K562 (cell line): ENCODE results near the gene PRR19. TPM values are rescaled to one million over a fixed set of nuclear protein-coding genes. Genes with fewer than 3 reads are reported as not detected.

Experiments
- ATF7 ChIP-seq: fragments of 450-650 bp; IDR thresholded peaks from 2 replicates; pipeline ENCODE4 v1.7.1; 2014; ENCODE audit warnings: mild to moderate bottlenecking, moderate library complexity
- BRD4 ChIP-seq: fragments of 200-600 bp; sonication (generic); IDR thresholded peaks from 2 replicates; pipeline ENCODE4 v1.6.1; 2017; ENCODE audit warnings: inconsistent platforms
- CAMTA2 ChIP-seq: fragments of 250-450 bp; sonication (Bioruptor Pico); conservative IDR thresholded peaks from 2 replicates; pipeline ENCODE4 v1.5.1; 2022
- ELF1 ChIP-seq: fragments of 200-800 bp; sonication (Bioruptor generic); IDR thresholded peaks from 2 replicates; pipeline ENCODE4 v1.6.1; 2016; ENCODE audit warnings: missing genetic modification characterization, missing compliant biosample characterization
- GABPB2 ChIP-seq: fragments of 250-450 bp; sonication (Bioruptor Pico); conservative IDR thresholded peaks from 2 replicates; pipeline ENCODE4 v1.5.1; 2021; ENCODE audit warnings: mild to moderate bottlenecking
- HDAC2 ChIP-seq: fragments of 450-650 bp; IDR thresholded peaks from 2 replicates; pipeline ENCODE4 v1.6.1; 2016; ENCODE audit warnings: mild to moderate bottlenecking
- HLTF ChIP-seq: fragments of 450-650 bp; IDR thresholded peaks from 2 replicates; pipeline ENCODE4 v1.6.1; 2016
- HSF4 ChIP-seq: fragments of 250-450 bp; sonication (Bioruptor Pico); IDR thresholded peaks from 2 replicates; pipeline ENCODE4 v2.1.2; 2022; ENCODE audit warnings: mild to moderate bottlenecking, moderate library complexity, borderline replicate concordance
- IFI16 ChIP-seq: fragments of 250-450 bp; sonication (Bioruptor Pico); IDR thresholded peaks from 2 replicates; pipeline ENCODE4 v2.1.2; 2022; ENCODE audit warnings: mild to moderate bottlenecking, inconsistent platforms
- KLF6 ChIP-seq: fragments of 250-450 bp; sonication (Bioruptor Pico); IDR thresholded peaks from 2 replicates; pipeline ENCODE4 v1.4.0; 2020; ENCODE audit warnings: mild to moderate bottlenecking, moderate library complexity, borderline replicate concordance
- MAFG ChIP-seq: fragments of 450-650 bp; conservative IDR thresholded peaks from 2 replicates; pipeline ENCODE4 v1.6.1; 2016; ENCODE audit warnings: missing genetic modification characterization, missing compliant biosample characterization
- MAZ ChIP-seq, 2 experiments: fragments of 450-650 bp in 1 of 2; sonication (generic) in 1 of 2; formaldehyde crosslinking; IDR thresholded peaks in 1 of 2; conservative IDR thresholded peaks in 1 of 2; 2 replicates each; pipeline versions ENCODE4 v1.4.0 to v1.5.0; 2020; ENCODE audit warnings: mild to moderate bottlenecking in 1 of 2, missing genetic modification reagents in 1 of 2
- NFE2L1 ChIP-seq: fragments of 450-650 bp; IDR thresholded peaks from 2 replicates; pipeline ENCODE4 v1.6.1; 2016; ENCODE audit warnings: missing genetic modification characterization, low read depth, mild to moderate bottlenecking, missing compliant biosample characterization, moderate library complexity, borderline replicate concordance
- NRF1 ChIP-seq, 2 experiments: fragments of 450-650 bp; IDR thresholded peaks in 1 of 2; conservative IDR thresholded peaks in 1 of 2; 2 replicates each; pipeline ENCODE4 v1.6.1; 2014; ENCODE audit warnings: mild to moderate bottlenecking in 2 of 2
- PCBP1 ChIP-seq: fragments of 200-400 bp; formaldehyde crosslinking; IDR thresholded peaks from 2 replicates; pipeline ENCODE4 v1.6.1; 2018; ENCODE audit warnings: mild to moderate bottlenecking, low read depth, low read length; ENCODE audit not compliant: poor library complexity, severe bottlenecking
- PHF8 ChIP-seq: fragments of 200-600 bp; sonication (generic); IDR thresholded peaks from 2 replicates; pipeline ENCODE4 v1.6.1; 2012; ENCODE audit warnings: mixed run types, mild to moderate bottlenecking, inconsistent platforms, low read length, moderate library complexity, borderline replicate concordance
- PTRF ChIP-seq: fragments of 450-650 bp; IDR thresholded peaks from 2 replicates; pipeline ENCODE4 v1.6.1; 2016; ENCODE audit warnings: mild to moderate bottlenecking, missing genetic modification characterization, missing compliant biosample characterization
- STAG1 ChIP-seq: sonication (generic); formaldehyde crosslinking; IDR thresholded peaks from 2 replicates; pipeline ENCODE4 v1.5.0; 2020; ENCODE audit warnings: missing genetic modification reagents, borderline replicate concordance
- TFAP4 ChIP-seq: sonication (generic); formaldehyde crosslinking; IDR thresholded peaks from 2 replicates; pipeline ENCODE4 v1.8.0; 2022; ENCODE audit warnings: missing genetic modification reagents, mild to moderate bottlenecking, moderate library complexity, borderline replicate concordance
- polyA plus RNA-seq, 8 experiments: library from polyadenylated mRNA; depleted of rRNA in 4 of 8; stranded (reverse) in 5 of 8; unstranded in 3 of 8; fragments of >200 nt; fragmentation: Nextera tagmentation in 2 of 8; fragmentation: Illumina TruSeq in 1 of 8; extraction: Ambion mirVana in 2 of 8; extraction: Trizol in 1 of 8; gene quantifications; 2 replicates each; pipeline versions ENCODE4 v1.2.1 to v1.2.3, GENCODE V29; 2011 to 2014; ENCODE audit warnings: inconsistent platforms in 1 of 8, missing spikeins in 1 of 8
- total RNA-seq, 7 experiments: library from RNA; depleted of rRNA in 6 of 7; stranded (reverse); fragments of >200 nt in 6 of 7; fragmentation: Illumina TruSeq in 2 of 7; extraction: Trizol in 2 of 7; gene quantifications; 2 replicates each; pipeline versions ENCODE4 v1.2.1 to v1.2.3, GENCODE V29; 2011 to 2021; ENCODE audit warnings: low replicate concordance in 1 of 7
- TF ChIP-seq, protein P1 (sequence below): IDR thresholded peaks from 2 replicates; pipeline ENCODE4 v1.6.1; 2011; ENCODE audit warnings: borderline replicate concordance, low read depth, mild to moderate bottlenecking, moderate library complexity, low read length; ENCODE audit not compliant: insufficient read depth, poor library complexity, severe bottlenecking
- TF ChIP-seq, protein P2 (sequence below): fragments of 450-650 bp; IDR thresholded peaks from one replicate; pipeline ENCODE4 v1.6.1; 2018; ENCODE audit warnings: mild to moderate bottlenecking, moderate library complexity; ENCODE audit not compliant: partially characterized antibody
- TF ChIP-seq, protein P3 (sequence below): sonication (generic); IDR thresholded peaks from 2 replicates; pipeline ENCODE4 v1.6.1; 2016

The PRR19 gene
- total and polyA plus RNA-seq, 9 of the 15 experiments (the other 6 are each of a cell fraction or from before 2014, with no cell fraction given), result 0.10 to 1.6 (median 0.54) TPM

- TF ChIP-seq, protein P1, sequence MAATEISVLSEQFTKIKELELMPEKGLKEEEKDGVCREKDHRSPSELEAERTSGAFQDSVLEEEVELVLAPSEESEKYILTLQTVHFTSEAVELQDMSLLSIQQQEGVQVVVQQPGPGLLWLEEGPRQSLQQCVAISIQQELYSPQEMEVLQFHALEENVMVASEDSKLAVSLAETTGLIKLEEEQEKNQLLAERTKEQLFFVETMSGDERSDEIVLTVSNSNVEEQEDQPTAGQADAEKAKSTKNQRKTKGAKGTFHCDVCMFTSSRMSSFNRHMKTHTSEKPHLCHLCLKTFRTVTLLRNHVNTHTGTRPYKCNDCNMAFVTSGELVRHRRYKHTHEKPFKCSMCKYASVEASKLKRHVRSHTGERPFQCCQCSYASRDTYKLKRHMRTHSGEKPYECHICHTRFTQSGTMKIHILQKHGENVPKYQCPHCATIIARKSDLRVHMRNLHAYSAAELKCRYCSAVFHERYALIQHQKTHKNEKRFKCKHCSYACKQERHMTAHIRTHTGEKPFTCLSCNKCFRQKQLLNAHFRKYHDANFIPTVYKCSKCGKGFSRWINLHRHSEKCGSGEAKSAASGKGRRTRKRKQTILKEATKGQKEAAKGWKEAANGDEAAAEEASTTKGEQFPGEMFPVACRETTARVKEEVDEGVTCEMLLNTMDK, result no peak
- TF ChIP-seq NRF1 (conservative IDR thresholded peaks at IDR 0.05 in 1 of 2, IDR thresholded peaks at IDR 0.05 in 1 of 2) (peak; percentile 51 to 71), HLTF (no peak), CAMTA2 (CRISPR knock-in tag) (no peak), PHF8 (no peak; the same call in 1 of the 2 replicates), GABPB2 (no peak), ELF1 (peak; percentile 60; the same call in 1 of the 2 replicates), NFE2L1 (tag) (no peak), ATF7 (no peak), HSF4 (CRISPR knock-in tag) (no peak), PTRF (tag) (no peak), KLF6 (no peak), IFI16 (CRISPR knock-in tag) (no peak), PCBP1 (no peak), MAFG (tag) (no peak), HDAC2 (no peak), TFAP4 (CRISPR knock-in tag) (0 out of 2 replicates have a peak, but pooled peaks have one; percentile 7), MAZ (CRISPR knock-in tag; conservative IDR thresholded peaks at IDR 0.05 in 1 of 2, IDR thresholded peaks at IDR 0.05 in 1 of 2) (no peak), BRD4 (no peak), STAG1 (CRISPR knock-in tag) (no peak)
- TF ChIP-seq, protein P2, sequence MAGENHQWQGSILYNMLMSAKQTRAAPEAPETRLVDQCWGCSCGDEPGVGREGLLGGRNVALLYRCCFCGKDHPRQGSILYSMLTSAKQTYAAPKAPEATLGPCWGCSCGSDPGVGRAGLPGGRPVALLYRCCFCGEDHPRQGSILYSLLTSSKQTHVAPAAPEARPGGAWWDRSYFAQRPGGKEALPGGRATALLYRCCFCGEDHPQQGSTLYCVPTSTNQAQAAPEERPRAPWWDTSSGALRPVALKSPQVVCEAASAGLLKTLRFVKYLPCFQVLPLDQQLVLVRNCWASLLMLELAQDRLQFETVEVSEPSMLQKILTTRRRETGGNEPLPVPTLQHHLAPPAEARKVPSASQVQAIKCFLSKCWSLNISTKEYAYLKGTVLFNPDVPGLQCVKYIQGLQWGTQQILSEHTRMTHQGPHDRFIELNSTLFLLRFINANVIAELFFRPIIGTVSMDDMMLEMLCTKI, result no peak
- TF ChIP-seq, protein P3, sequence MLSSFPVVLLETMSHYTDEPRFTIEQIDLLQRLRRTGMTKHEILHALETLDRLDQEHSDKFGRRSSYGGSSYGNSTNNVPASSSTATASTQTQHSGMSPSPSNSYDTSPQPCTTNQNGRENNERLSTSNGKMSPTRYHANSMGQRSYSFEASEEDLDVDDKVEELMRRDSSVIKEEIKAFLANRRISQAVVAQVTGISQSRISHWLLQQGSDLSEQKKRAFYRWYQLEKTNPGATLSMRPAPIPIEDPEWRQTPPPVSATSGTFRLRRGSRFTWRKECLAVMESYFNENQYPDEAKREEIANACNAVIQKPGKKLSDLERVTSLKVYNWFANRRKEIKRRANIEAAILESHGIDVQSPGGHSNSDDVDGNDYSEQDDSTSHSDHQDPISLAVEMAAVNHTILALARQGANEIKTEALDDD, result no peak
Measured at GRCh38 chr19:42270346-42271044, 31.4 kb upstream of the PRR19 start (continued).
